ENCODE measurements around the gene IQCN. TPM values are rescaled to one million over a fixed set of nuclear protein-coding genes. Genes with fewer than 3 reads are reported as not detected.

Gene IQCN
- total RNA-seq, 1 donor from 2014 or later, result 17.8 TPM

- POLR2A ChIA-PET, result no interaction called here
- no peak for DNase-seq
- Mint-ChIP-seq H3K27ac (no peak overlapping the region), H3K36me3 (ENCODE audit: low read depth) (no peaks in the 10 kb centered on the region), H3K27me3 (peaks cover 35% of the 10 kb centered on the region), H3K4me3 (no peak overlapping the region), H3K9me3 (no peaks in the 10 kb centered on the region), H3K4me1 (no peaks in the 10 kb centered on the region)
- intact Hi-C loops (cut with micrococcal nuclease), result no loop called here
- TF ChIP-seq CTCF (IDR thresholded peaks at IDR 0.05), result no peak
- CTCF ChIA-PET, result no interaction called here
- no peak for ATAC-seq (ENCODE audit: low read depth)
These were observed 34.9 kb downstream of the IQCN start for GRCh38 chr19:18239303-18239702.

GRCh38 chr19:18234194-18234593 lies 40.1 kb downstream of the IQCN start:
- no peak overlapping the region for H3K4me3 Mint-ChIP-seq
- TF ChIP-seq CTCF (IDR thresholded peaks at IDR 0.05), result no peak
- no peak for ATAC-seq (ENCODE audit: low read depth)
- ChIA-PET CTCF (interaction anchor here (1.9 kb wide), 1 partner anchor 18 kb away, joined by 8 read pairs; no protein-coding TSS in a partner anchor), POLR2A (interaction anchor here (1.6 kb wide), 1 partner anchor 41 kb away, joined by 5 read pairs; the partner anchor contains the start of gene MPV17L2)
- peaks cover 55% of the 10 kb centered on the region for H3K27me3 Mint-ChIP-seq
- peaks cover 5% of the 10 kb centered on the region for H3K9me3 Mint-ChIP-seq
- no peak overlapping the region for H3K27ac Mint-ChIP-seq
- intact Hi-C loops (cut with micrococcal nuclease), result no loop called here
- no peaks in the 10 kb centered on the region for H3K36me3 Mint-ChIP-seq (ENCODE audit: low read depth)
- peaks cover 17% of the 10 kb centered on the region for H3K4me1 Mint-ChIP-seq
- no peak for DNase-seq

- Mint-ChIP-seq H3K36me3 (ENCODE audit: low read depth) (no peaks in the 10 kb centered on the region), H3K4me1 (peaks cover 17% of the 10 kb centered on the region), H3K27ac (peak overlapping the region; percentile 50), H3K27me3 (peaks cover 52% of the 10 kb centered on the region), H3K4me3 (no peak overlapping the region), H3K9me3 (peaks cover 5% of the 10 kb centered on the region)
- ATAC-seq (ENCODE audit: low read depth), result peak; percentile 85
- no peak for TF ChIP-seq CTCF (IDR thresholded peaks at IDR 0.05)
- ChIA-PET CTCF (interaction anchor here (1.9 kb wide), 1 partner anchor 19 kb away, joined by 8 read pairs; no protein-coding TSS in a partner anchor), POLR2A (interaction anchor here (0.6 to 1.6 kb wide), 5 partner anchors 40 to 209 kb away, joined by 3 to 14 read pairs (median 5); partner anchors contain the start of gene MPV17L2)
- intact Hi-C loops (cut with micrococcal nuclease), result no loop called here
- peak; percentile 53 for DNase-seq
These were observed 40.9 kb downstream of the IQCN start for GRCh38 chr19:18233224-18233825.

GRCh38 chr19:18232540-18233223 lies 41.6 kb downstream of the IQCN start:
- H3K27ac Mint-ChIP-seq, result no peak overlapping the region
- DNase-seq (no peak), ATAC-seq (ENCODE audit: low read depth) (no peak)
- no peaks in the 10 kb centered on the region for H3K36me3 Mint-ChIP-seq (ENCODE audit: low read depth)
- intact Hi-C loops (cut with micrococcal nuclease), result no loop called here
- POLR2A ChIA-PET, result interaction anchor here (0.6 to 1.6 kb wide), 4 partner anchors 40 to 208 kb away, joined by 3 to 14 read pairs (median 6); partner anchors contain the start of gene MPV17L2
- TF ChIP-seq CTCF (IDR thresholded peaks at IDR 0.05), result no peak
- peaks cover 21% of the 10 kb centered on the region for H3K4me1 Mint-ChIP-seq
- peaks cover 57% of the 10 kb centered on the region for H3K27me3 Mint-ChIP-seq
- H3K4me3 Mint-ChIP-seq, result peak overlapping the region; percentile 28
- H3K9me3 Mint-ChIP-seq, result peaks cover 5% of the 10 kb centered on the region
- CTCF ChIA-PET, result interaction anchor here (1.9 kb wide), 1 partner anchor 19 kb away, joined by 8 read pairs; no protein-coding TSS in a partner anchor

GRCh38 chr19:18231775-18232174 lies 42.5 kb downstream of the IQCN start:
- no peak for ATAC-seq (ENCODE audit: low read depth)
- Mint-ChIP-seq H3K27ac (no peak overlapping the region), H3K27me3 (peaks cover 65% of the 10 kb centered on the region), H3K4me1 (peaks cover 29% of the 10 kb centered on the region), H3K9me3 (peaks cover 5% of the 10 kb centered on the region), H3K36me3 (ENCODE audit: low read depth) (no peaks in the 10 kb centered on the region), H3K4me3 (no peak overlapping the region)
- CTCF ChIA-PET, result interaction anchor here (1.3 kb wide), 1 partner anchor 20 kb away, joined by 3 read pairs; no protein-coding TSS in a partner anchor
- DNase-seq, result no peak
- TF ChIP-seq CTCF (IDR thresholded peaks at IDR 0.05), result no peak
- POLR2A ChIA-PET, result interaction anchor here (0.5 to 0.7 kb wide), 5 partner anchors 10 to 206 kb away, joined by 3 to 14 read pairs (median 4); no protein-coding TSS in a partner anchor
- intact Hi-C loops (cut with micrococcal nuclease), result no loop called here
